ENCODE data around the gene GIMAP7.

DNA sequence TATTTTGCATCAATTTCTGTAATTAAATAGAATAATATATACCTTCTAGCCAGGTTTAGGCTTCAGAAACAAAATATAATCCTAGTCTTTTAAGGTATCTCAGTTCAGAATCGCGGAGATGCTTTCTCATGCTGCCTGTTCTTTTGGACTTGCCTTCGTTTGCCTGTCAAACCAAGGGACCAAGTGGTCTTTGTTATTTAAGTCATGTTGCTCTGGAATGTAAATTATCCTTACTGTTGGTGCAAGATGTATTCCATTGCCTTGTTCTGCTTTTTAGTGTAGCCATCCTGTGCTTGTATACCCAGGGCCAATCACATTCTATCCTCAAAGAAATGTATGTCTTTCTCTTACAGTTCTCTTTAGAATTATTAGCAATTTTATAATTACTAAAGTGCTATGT is 51.5 kb downstream of the GIMAP7 start:
- no peak for TF ChIP-seq EP300 (IDR thresholded peaks at IDR 0.05)
- TF ChIP-seq, protein P1, sequence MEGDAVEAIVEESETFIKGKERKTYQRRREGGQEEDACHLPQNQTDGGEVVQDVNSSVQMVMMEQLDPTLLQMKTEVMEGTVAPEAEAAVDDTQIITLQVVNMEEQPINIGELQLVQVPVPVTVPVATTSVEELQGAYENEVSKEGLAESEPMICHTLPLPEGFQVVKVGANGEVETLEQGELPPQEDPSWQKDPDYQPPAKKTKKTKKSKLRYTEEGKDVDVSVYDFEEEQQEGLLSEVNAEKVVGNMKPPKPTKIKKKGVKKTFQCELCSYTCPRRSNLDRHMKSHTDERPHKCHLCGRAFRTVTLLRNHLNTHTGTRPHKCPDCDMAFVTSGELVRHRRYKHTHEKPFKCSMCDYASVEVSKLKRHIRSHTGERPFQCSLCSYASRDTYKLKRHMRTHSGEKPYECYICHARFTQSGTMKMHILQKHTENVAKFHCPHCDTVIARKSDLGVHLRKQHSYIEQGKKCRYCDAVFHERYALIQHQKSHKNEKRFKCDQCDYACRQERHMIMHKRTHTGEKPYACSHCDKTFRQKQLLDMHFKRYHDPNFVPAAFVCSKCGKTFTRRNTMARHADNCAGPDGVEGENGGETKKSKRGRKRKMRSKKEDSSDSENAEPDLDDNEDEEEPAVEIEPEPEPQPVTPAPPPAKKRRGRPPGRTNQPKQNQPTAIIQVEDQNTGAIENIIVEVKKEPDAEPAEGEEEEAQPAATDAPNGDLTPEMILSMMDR (IDR thresholded peaks at IDR 0.05): no peak

Measured in upper lobe of left lung (tissue), 4 donors.